ENCODE results near the gene TMEM151B.
"Not testable (repeated sequence)": the region's sequence is repeated elsewhere in the genome, so short reads cannot be mapped to it uniquely, and the experiment has no call there.

TMEM151B gene

DNA sequence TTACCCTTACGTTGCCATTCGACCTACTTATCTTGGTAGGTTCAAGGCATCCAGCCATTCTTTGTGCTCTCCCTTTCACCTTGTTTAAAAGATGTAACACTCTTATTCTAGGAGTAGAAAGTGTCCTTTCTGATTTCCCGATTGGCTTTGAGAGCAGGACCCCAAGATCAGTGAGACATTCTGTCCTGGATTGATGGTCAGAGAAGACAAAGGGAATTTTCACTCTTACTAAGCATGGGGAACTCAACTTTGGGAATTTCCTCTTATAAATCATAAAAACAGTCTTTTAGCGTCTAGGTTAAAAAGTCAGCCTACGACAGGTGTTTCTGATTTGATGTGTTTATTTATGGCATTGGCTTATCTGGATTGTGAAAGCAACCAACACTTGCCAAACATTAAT is 45.7 kb downstream of the TMEM151B start:
- no peak overlapping the region for H3K4me3 ChIP-seq (ENCODE audit: low read depth, low read length)
- TF ChIP-seq, protein P1, sequence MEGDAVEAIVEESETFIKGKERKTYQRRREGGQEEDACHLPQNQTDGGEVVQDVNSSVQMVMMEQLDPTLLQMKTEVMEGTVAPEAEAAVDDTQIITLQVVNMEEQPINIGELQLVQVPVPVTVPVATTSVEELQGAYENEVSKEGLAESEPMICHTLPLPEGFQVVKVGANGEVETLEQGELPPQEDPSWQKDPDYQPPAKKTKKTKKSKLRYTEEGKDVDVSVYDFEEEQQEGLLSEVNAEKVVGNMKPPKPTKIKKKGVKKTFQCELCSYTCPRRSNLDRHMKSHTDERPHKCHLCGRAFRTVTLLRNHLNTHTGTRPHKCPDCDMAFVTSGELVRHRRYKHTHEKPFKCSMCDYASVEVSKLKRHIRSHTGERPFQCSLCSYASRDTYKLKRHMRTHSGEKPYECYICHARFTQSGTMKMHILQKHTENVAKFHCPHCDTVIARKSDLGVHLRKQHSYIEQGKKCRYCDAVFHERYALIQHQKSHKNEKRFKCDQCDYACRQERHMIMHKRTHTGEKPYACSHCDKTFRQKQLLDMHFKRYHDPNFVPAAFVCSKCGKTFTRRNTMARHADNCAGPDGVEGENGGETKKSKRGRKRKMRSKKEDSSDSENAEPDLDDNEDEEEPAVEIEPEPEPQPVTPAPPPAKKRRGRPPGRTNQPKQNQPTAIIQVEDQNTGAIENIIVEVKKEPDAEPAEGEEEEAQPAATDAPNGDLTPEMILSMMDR (IDR thresholded peaks at IDR 0.05; ENCODE audit: insufficient read depth, low read depth, low read length, missing control alignments) = no peak
- no peak for DNase-seq (ENCODE audit: low read depth)

DNA sequence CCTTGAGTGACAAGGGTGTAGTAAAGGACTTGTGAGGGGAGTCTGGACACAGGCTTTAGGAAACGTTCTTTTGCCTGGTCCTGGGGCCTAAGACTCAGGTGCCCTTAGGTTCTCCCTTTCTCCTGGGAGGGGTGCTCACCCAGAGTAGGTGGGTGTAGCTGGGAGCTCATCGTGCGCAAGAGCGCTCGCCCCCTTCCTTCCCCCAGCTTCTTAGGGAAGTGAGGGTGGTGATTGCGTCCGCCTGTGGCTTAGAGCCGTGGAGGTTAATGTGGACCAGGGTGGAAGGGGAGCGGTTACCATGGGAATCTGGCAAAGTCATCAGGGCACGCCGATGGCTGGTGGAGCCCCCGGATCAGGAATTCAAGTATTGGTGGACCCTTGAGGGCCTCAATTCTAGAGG is 46.2 kb downstream of the TMEM151B start:
- no peak for DNase-seq (ENCODE audit: low read depth)
- TF ChIP-seq, protein P1 (IDR thresholded peaks at IDR 0.05; ENCODE audit: insufficient read depth, low read depth, low read length, missing control alignments) = no peak
- no peak overlapping the region for H3K4me3 ChIP-seq (ENCODE audit: low read depth, low read length)

DNA sequence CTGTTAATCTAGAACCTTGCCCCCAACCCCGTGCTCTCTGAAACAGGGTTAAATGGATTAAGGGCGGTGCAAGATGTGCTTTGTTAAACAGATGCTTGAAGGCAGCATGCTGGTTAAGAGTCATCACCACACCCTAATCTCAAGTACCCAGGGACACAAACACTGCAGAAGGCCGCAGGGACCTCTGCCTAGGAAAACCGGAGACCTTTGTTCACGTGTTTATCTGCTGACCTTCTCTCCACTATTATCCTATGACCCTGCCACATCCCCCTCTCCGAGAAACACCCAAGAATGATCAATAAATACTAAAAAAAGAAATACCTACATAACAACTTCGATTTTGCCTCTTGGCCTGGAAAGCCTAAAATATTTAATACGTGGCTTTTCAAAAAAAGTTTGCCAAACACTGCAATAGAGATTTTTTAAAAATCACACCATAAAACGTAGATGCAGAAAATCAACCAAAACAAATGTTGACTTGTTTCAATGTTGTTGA is 46.9 kb downstream of the TMEM151B start:
- DNase-seq (ENCODE audit: low read depth) = not testable (repeated sequence)

DNA sequence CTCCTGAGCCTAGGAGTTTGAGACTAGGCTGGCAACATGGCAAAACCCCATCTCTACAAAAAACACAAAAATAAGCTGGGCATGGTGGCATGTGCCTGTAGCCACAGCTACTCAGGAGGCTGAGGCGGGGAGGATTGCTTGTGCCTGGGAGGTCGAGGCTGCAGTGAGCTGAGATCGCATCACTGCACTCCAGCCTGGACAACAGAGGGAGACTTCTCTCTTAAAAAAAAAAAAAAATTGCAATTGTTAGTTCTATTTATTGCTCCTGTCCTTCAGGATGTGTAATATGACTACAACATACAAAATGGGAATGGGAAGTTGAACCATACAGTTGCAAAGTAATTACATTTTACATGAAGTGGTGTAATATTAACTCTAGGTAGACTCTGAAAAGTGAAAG is 51.0 kb downstream of the TMEM151B start:
- no peak overlapping the region for H3K4me3 ChIP-seq (ENCODE audit: low read depth, low read length)
- no peak for DNase-seq (ENCODE audit: low read depth)
- TF ChIP-seq, protein P1 (IDR thresholded peaks at IDR 0.05; ENCODE audit: insufficient read depth, low read depth, low read length, missing control alignments) = no peak

More for the DNA sequence above, 46.9 kb downstream of the TMEM151B start:
- not testable (repeated sequence) for H3K4me3 ChIP-seq (ENCODE audit: low read depth, low read length)

DNA sequence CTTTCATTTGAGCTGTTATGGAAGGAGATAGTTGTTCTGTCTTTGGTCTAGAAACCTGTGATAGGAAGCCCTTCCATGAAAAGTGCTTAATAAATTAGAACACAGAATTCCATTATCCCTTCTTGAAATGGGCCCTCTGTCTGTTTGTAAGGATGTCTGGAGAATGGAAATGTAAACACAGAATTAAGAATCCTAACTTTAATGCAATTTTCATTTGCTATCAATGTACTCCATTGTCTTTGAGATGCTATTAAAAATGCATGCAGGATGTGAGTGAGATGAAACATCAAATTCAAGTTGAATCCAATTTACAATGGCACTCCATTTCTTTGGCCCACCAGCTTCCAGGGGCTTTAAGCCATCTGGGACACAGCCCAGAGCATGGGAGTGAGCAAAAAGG is 56.8 kb downstream of the TMEM151B start:
- TF ChIP-seq, protein P1 (IDR thresholded peaks at IDR 0.05; ENCODE audit: insufficient read depth, low read depth, low read length, missing control alignments) = no peak
- no peak overlapping the region for H3K4me3 ChIP-seq (ENCODE audit: low read depth, low read length)
- no peak for DNase-seq (ENCODE audit: low read depth)

DNA sequence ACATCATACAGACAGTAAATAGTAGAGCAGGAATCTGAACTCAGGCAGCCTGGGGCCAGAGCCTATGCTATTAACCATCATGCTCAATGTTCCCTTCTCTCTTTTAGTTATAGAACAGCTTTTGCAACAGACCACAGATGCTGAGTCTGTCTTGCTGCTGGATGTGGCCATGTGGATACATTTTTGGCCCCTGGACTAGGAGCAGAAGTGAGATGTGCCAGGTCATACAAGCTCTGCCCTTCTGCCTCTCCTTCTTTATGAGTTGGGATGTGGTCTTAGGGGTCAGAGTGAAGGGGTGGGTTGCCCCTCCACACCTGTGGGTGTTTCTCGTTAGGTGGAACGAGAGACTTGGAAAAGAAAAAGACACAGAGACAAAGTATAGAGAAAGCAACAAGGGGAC is 57.5 kb downstream of the TMEM151B start:
- TF ChIP-seq, protein P1 (IDR thresholded peaks at IDR 0.05; ENCODE audit: insufficient read depth, low read depth, low read length, missing control alignments) = no peak
- DNase-seq (ENCODE audit: low read depth) = no peak
- no peak overlapping the region for H3K4me3 ChIP-seq (ENCODE audit: low read depth, low read length)

DNA sequence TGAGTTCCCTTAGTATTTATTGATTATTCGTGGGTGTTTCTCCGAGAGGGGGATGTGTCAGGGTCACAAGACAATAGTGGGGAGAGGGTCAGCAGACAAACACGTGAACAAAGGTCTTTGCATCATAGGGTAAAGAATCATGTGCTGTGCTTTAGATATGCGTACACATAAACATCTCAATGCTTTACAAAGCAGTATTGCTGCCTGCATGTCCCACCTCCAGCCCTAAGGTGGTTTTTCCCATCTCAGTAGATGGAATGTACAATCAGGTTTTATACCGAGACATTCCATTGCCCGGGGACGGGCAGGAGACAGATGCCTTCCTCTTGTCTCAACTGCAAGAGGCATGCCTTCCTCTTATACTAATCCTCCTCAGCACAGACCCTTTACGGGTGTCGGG is 58.0 kb downstream of the TMEM151B start:
- not testable (repeated sequence) for H3K4me3 ChIP-seq (ENCODE audit: low read depth, low read length); DNase-seq (ENCODE audit: low read depth)

DNA sequence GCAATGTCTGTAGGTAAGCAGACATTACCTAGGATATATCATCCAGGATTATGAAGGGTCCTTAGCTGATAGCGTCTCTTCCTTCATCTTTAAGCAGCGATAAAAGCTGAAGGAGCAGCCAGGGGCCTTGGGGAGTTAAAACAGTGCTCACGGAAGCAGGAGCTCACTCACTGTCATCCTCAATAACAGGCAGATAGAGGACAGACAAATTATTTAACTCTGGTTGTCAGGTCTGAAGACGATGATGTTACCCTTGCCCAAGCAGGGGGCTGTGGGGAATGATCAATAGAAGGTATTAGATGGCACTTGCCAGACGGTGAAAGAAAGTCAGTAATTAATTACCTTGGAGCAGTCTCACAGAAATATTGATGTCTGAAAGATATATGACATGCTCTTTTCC is 59.6 kb downstream of the TMEM151B start:
- H3K4me3 ChIP-seq (ENCODE audit: low read depth, low read length) = no peak overlapping the region
- TF ChIP-seq, protein P1 (IDR thresholded peaks at IDR 0.05; ENCODE audit: insufficient read depth, low read depth, low read length, missing control alignments) = no peak
- no peak for DNase-seq (ENCODE audit: low read depth)
